Hematopoietic multipotent progenitor cell treated with erythropoietin and hydrocortisone succinate and interleukin-3 and kit ligand, for 4 days (in vitro differentiated cells): Measurements from ENCODE around the gene ATP6V1G2.
"Not testable (repeated sequence)": the region's sequence is repeated elsewhere in the genome, so short reads cannot be mapped to it uniquely, and the experiment has no call there.

Source experiments
- DNase-seq: peaks from one replicate; pipeline ENCODE4 v3.0.0-alpha.2; 2015

ATP6V1G2 gene

GRCh38 chr6:31546339-31546957 lies at the start of gene ATP6V1G2:
TSS of gene ATP6V1G2 (minus strand) at chr6:31546608. CDS start at chr6:31546559, 49 bp downstream.
- peak; percentile 94 for DNase-seq

- no peak for DNase-seq
Measured at GRCh38 chr6:31592396-31592771, 46.0 kb upstream of the ATP6V1G2 start.

GRCh38 chr6:31590691-31591090 lies 44.3 kb upstream of the ATP6V1G2 start:
- not testable (repeated sequence) for DNase-seq

- peak; percentile 46 for DNase-seq
Measured at GRCh38 chr6:31588871-31589650, 42.7 kb upstream of the ATP6V1G2 start.

- no peak for DNase-seq
Measured at GRCh38 chr6:31587791-31588777, 41.7 kb upstream of the ATP6V1G2 start.

GRCh38 chr6:31586599-31587281 lies 40.3 kb upstream of the ATP6V1G2 start:
- DNase-seq: peak; percentile 92

- peak; percentile 75 for DNase-seq
Measured at GRCh38 chr6:31586008-31586407, 39.6 kb upstream of the ATP6V1G2 start, which contains the start of gene LST1. TSS of gene LST1 (plus strand) at chr6:31586277. CDS start at chr6:31587300, 1,023 bp downstream.

- peak; percentile 77 for DNase-seq
Measured at GRCh38 chr6:31585491-31585890, 39.1 kb upstream of the ATP6V1G2 start.

- DNase-seq: no peak
Measured at GRCh38 chr6:31582230-31582643, 35.8 kb upstream of the ATP6V1G2 start, which contains the start of gene LTB. TSS of gene LTB (minus strand) at chr6:31582424. CDS start at chr6:31582417, 7 bp downstream.

GRCh38 chr6:31581434-31582229 lies 35.2 kb upstream of the ATP6V1G2 start:
- no peak for DNase-seq

- peak; percentile 92 for DNase-seq
Measured at GRCh38 chr6:31580807-31581433, 34.5 kb upstream of the ATP6V1G2 start.

GRCh38 chr6:31580438-31580740 lies 34.0 kb upstream of the ATP6V1G2 start:
- no peak for DNase-seq

GRCh38 chr6:31579546-31580437 lies 33.4 kb upstream of the ATP6V1G2 start:
- no peak for DNase-seq

- no peak for DNase-seq
Measured at GRCh38 chr6:31579119-31579505, 32.7 kb upstream of the ATP6V1G2 start.

GRCh38 chr6:31578184-31579118 lies 32.0 kb upstream of the ATP6V1G2 start:
- DNase-seq: no peak

- DNase-seq: no peak
Measured at GRCh38 chr6:31577579-31577966, 31.2 kb upstream of the ATP6V1G2 start.

GRCh38 chr6:31576897-31577578 lies 30.6 kb upstream of the ATP6V1G2 start:
- no peak for DNase-seq

- DNase-seq: no peak
Measured at GRCh38 chr6:31575952-31576685, 29.7 kb upstream of the ATP6V1G2 start.
